H9 (cell line): ENCODE data around the gene UCP3. TPM values are rescaled to one million over a fixed set of nuclear protein-coding genes. Genes with fewer than 3 reads are reported as not detected.

ENCODE experiments used
- DNase-seq: peaks from one replicate; pipeline ENCODE4 v3.0.0-alpha.2; 2017
- H2AFZ ChIP-seq: one replicate; pipeline ENCODE4 v1.6.1; 2013; ENCODE audit warnings: mild to moderate bottlenecking, low read length, control low read depth, moderate library complexity
- H2AK5ac ChIP-seq: 2 replicates; pipeline ENCODE4 v1.6.1; 2013; ENCODE audit warnings: low read length, control low read depth, mixed read lengths; ENCODE audit not compliant: insufficient read length
- H2BK120ac ChIP-seq: one replicate; pipeline ENCODE4 v1.6.1; 2013; ENCODE audit warnings: low read depth, mild to moderate bottlenecking, low read length, control low read depth, inconsistent platforms; ENCODE audit not compliant: poor library complexity, severe bottlenecking
- H2BK12ac ChIP-seq: 2 replicates; pipeline ENCODE4 v1.6.1; 2013; ENCODE audit warnings: low read length, control low read depth, mixed read lengths, low read depth; ENCODE audit not compliant: insufficient read length
- H2BK15ac ChIP-seq: 2 replicates; pipeline ENCODE4 v1.6.1; 2013; ENCODE audit warnings: low read depth, low read length, control low read depth
- H2BK20ac ChIP-seq: one replicate; pipeline ENCODE4 v1.6.1; 2013; ENCODE audit warnings: low read depth, mild to moderate bottlenecking, low read length, control low read depth, inconsistent platforms; ENCODE audit not compliant: poor library complexity, severe bottlenecking
- H2BK5ac ChIP-seq: 2 replicates; pipeline ENCODE4 v1.6.1; 2013; ENCODE audit warnings: low read length, control low read depth, mixed read lengths; ENCODE audit not compliant: insufficient read length
- H3K14ac ChIP-seq: 2 replicates; pipeline ENCODE4 v1.6.1; 2013; ENCODE audit warnings: low read length, control low read depth; ENCODE audit not compliant: insufficient read depth
- H3K18ac ChIP-seq: 2 replicates; pipeline ENCODE4 v1.6.1; 2013; ENCODE audit warnings: low read depth, mild to moderate bottlenecking, mixed read lengths, low read length, control low read depth; ENCODE audit not compliant: insufficient read length
- H3K23ac ChIP-seq: 2 replicates; pipeline ENCODE4 v1.6.1; 2013; ENCODE audit warnings: low read length, control low read depth, mixed read lengths, low read depth; ENCODE audit not compliant: insufficient read length
- H3K23me2 ChIP-seq: 2 replicates; pipeline ENCODE4 v1.6.1; 2013; ENCODE audit warnings: low read depth, mild to moderate bottlenecking, mixed read lengths, low read length, control low read depth; ENCODE audit not compliant: insufficient read length, poor library complexity, severe bottlenecking
- H3K27ac ChIP-seq: 2 replicates; pipeline ENCODE4 v1.5.1; 2013; ENCODE audit warnings: low read length, control low read depth, mixed read lengths, low read depth; ENCODE audit not compliant: insufficient read length
- H3K27me3 ChIP-seq: 2 replicates; pipeline ENCODE4 v1.6.1; 2013; ENCODE audit warnings: low read length, control low read depth, inconsistent platforms; ENCODE audit not compliant: insufficient read depth
- H3K4ac ChIP-seq: 2 replicates; pipeline ENCODE4 v1.6.1; 2013; ENCODE audit warnings: low read depth, mild to moderate bottlenecking, control low read depth, inconsistent platforms, low read length, moderate library complexity
- H3K4me1 ChIP-seq: 2 replicates; pipeline ENCODE4 v1.6.1; 2013; ENCODE audit warnings: low read length, control low read depth, inconsistent platforms; ENCODE audit not compliant: insufficient read depth
- H3K4me2 ChIP-seq: 2 replicates; pipeline ENCODE4 v1.6.1; 2013; ENCODE audit warnings: low read length, control low read depth, mixed read lengths; ENCODE audit not compliant: insufficient read length, insufficient read depth
- H3K56ac ChIP-seq: 2 replicates; pipeline ENCODE4 v1.6.1; 2013; ENCODE audit warnings: low read depth, mild to moderate bottlenecking, mixed read lengths, low read length, control low read depth; ENCODE audit not compliant: insufficient read length
- H3K79me1 ChIP-seq: 2 replicates; pipeline ENCODE4 v1.6.1; 2013; ENCODE audit warnings: low read depth, mild to moderate bottlenecking, moderate library complexity, low read length, control low read depth, inconsistent platforms; ENCODE audit not compliant: insufficient read depth, poor library complexity, severe bottlenecking
- H3K79me2 ChIP-seq: 2 replicates; pipeline ENCODE4 v1.6.1; 2013; ENCODE audit warnings: low read length, control low read depth, inconsistent platforms; ENCODE audit not compliant: insufficient read depth
- H3K9ac ChIP-seq: 2 replicates; pipeline ENCODE4 v1.6.1; 2013; ENCODE audit warnings: low read length, control low read depth, mixed read lengths; ENCODE audit not compliant: insufficient read length; ENCODE audit errors: extremely low read depth
- H3K9me3 ChIP-seq: one replicate; pipeline ENCODE4 v1.6.1; 2013; ENCODE audit warnings: low read depth, low read length, inconsistent platforms; ENCODE audit not compliant: control insufficient read depth
- H3T11ph ChIP-seq: one replicate; pipeline ENCODE4 v1.6.1; 2013; ENCODE audit warnings: mild to moderate bottlenecking, low read length, control low read depth, inconsistent platforms
- H4K20me1 ChIP-seq: one replicate; pipeline ENCODE4 v1.6.1; 2013; ENCODE audit not compliant: control insufficient read depth, insufficient read length, insufficient read depth
- H4K5ac ChIP-seq: 2 replicates; pipeline ENCODE4 v1.6.1; 2013; ENCODE audit warnings: low read depth, mild to moderate bottlenecking, mixed read lengths, low read length, control low read depth; ENCODE audit not compliant: insufficient read length
- H4K8ac ChIP-seq: replicated peaks from 2 replicates; pipeline ENCODE4 v1.6.1; 2013; ENCODE audit warnings: low read length, control low read depth, mixed read lengths, low read depth; ENCODE audit not compliant: insufficient read length
- H4K91ac ChIP-seq: 2 replicates; pipeline ENCODE4 v1.6.1; 2013; ENCODE audit warnings: low read depth, mild to moderate bottlenecking, moderate library complexity, mixed read lengths, low read length, control low read depth; ENCODE audit not compliant: insufficient read length
- H3K27ac Mint-ChIP-seq, 3 experiments: 2 replicates in 2 of 3; 3 replicates in 1 of 3; pipeline ENCODE4 v1.8.0; 2020 to 2021; ENCODE audit warnings: mixed read lengths in 3 of 3, mild to moderate bottlenecking in 1 of 3, moderate library complexity in 1 of 3
- H3K27me3 Mint-ChIP-seq: 2 replicates; pipeline ENCODE4 v1.8.0; 2021; ENCODE audit warnings: low read depth, mild to moderate bottlenecking, moderate library complexity, mixed read lengths
- H3K36me3 Mint-ChIP-seq, 3 experiments: 2 replicates in 2 of 3; 3 replicates in 1 of 3; pipeline ENCODE4 v1.8.0; 2020 to 2021; ENCODE audit warnings: low read depth in 3 of 3, mixed read lengths in 3 of 3; ENCODE audit not compliant: insufficient read depth in 1 of 3
- H3K4me1 Mint-ChIP-seq, 2 experiments: 2 replicates each; pipeline ENCODE4 v1.8.0; 2020; ENCODE audit warnings: mixed read lengths in 2 of 2
- H3K4me3 Mint-ChIP-seq, 2 experiments: 2 replicates in 1 of 2; 3 replicates in 1 of 2; pipeline ENCODE4 v1.8.0; 2020 to 2021; ENCODE audit warnings: mild to moderate bottlenecking in 2 of 2, mixed read lengths in 2 of 2, moderate library complexity in 1 of 2
- H3K9me3 Mint-ChIP-seq, 2 experiments: 2 replicates in 1 of 2; 3 replicates in 1 of 2; pipeline ENCODE4 v1.8.0; 2020; ENCODE audit warnings: mild to moderate bottlenecking in 2 of 2, mixed read lengths in 2 of 2, moderate library complexity in 1 of 2
- WGBS: extraction: QIAGEN DNeasy Blood & Tissue Kit; methylation state at CpG from one replicate; pipeline ENCODE4 v1.1.7; 2013; ENCODE audit warnings: missing lambda C conversion rate, low lambda C conversion rate, mixed read lengths; ENCODE audit not compliant: insufficient read length; ENCODE audit errors: extremely low coverage; 5-methylcytosine and 5-hydroxymethylcytosine counted together
- total RNA-seq: library from RNA; stranded (reverse); gene quantifications from 2 replicates; pipeline ENCODE4 v1.2.1, GENCODE V29; 2021
- TF ChIP-seq, protein P1 (sequence below): fragments of 200-600 bp; sonication (generic); conservative IDR thresholded peaks from 3 replicates; pipeline ENCODE4 v1.8.0; 2021; ENCODE audit warnings: antibody characterized with exemption, mild to moderate bottlenecking

The UCP3 gene
- total RNA-seq, 1 experiment from 2014 or later: 0.85 TPM

DNA sequence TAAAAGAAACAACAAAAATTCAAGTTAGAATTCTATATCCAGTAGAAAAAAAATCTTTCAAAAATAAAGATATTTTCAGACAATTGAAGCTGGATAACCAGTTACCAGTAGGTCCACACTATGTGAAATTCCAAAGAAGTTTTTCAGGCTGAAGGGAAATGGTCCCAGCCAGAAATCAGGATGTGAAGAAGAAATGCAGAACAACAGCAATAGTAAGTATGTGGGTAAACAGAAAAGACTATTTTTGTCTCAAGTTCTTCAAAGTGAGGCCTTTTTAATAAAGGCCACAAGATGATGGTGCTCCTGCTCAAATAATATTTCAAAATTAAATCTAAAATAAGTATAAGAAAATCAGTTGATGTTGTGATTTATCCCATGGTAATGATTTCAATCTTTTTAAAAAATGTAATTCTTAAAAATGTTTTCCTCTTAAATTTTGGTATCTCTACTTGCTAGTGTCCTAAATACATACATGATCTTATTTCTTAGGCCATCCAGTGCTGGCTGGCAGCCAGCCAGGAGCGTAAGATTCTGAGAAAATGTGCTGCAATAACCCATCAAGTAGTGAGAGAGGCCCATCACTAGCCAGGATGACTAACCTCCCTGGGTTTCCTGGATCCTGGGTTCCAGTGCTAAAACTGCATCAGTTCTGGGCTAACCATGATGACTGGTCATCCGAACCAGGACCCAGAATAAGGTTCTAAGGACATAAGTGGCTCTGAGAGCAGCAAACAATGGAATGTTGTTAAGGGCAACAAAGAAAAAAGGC is 15.6 kb upstream of the UCP3 start:
- TF ChIP-seq, protein P1, sequence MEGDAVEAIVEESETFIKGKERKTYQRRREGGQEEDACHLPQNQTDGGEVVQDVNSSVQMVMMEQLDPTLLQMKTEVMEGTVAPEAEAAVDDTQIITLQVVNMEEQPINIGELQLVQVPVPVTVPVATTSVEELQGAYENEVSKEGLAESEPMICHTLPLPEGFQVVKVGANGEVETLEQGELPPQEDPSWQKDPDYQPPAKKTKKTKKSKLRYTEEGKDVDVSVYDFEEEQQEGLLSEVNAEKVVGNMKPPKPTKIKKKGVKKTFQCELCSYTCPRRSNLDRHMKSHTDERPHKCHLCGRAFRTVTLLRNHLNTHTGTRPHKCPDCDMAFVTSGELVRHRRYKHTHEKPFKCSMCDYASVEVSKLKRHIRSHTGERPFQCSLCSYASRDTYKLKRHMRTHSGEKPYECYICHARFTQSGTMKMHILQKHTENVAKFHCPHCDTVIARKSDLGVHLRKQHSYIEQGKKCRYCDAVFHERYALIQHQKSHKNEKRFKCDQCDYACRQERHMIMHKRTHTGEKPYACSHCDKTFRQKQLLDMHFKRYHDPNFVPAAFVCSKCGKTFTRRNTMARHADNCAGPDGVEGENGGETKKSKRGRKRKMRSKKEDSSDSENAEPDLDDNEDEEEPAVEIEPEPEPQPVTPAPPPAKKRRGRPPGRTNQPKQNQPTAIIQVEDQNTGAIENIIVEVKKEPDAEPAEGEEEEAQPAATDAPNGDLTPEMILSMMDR: no peak
- Histone ChIP-seq H3K79me1 (no peaks in the 10 kb centered on the region), H2BK15ac (no peak overlapping the region), H3K18ac (no peak overlapping the region), H3T11ph (no peak overlapping the region), H3K4me2 (no peak overlapping the region), H4K8ac (no peak overlapping the region), H4K20me1 (no peaks in the 10 kb centered on the region), H3K27me3 (no peaks in the 10 kb centered on the region), H3K9ac (no peak overlapping the region), H2BK120ac (no peak overlapping the region), H2BK12ac (no peak overlapping the region), H3K23me2 (no peaks in the 10 kb centered on the region), H3K4ac (no peak overlapping the region), H2AFZ (no peak overlapping the region), H4K5ac (no peak overlapping the region), H3K23ac (no peak overlapping the region), H3K56ac (no peak overlapping the region), H2BK20ac (no peak overlapping the region), H3K79me2 (no peaks in the 10 kb centered on the region), H3K4me1 (no peaks in the 10 kb centered on the region), H2AK5ac (no peak overlapping the region), H2BK5ac (no peak overlapping the region), H3K9me3 (no peaks in the 10 kb centered on the region), H3K14ac (no peak overlapping the region), H3K27ac (no peak overlapping the region), H4K91ac (no peak overlapping the region)
- WGBS: no CpG with 5 or more reads among the region's 2 CpGs
- Mint-ChIP-seq H3K9me3 (no peaks in the 10 kb centered on the region), H3K4me1 (peaks cover 0 to 7% of the 10 kb centered on the region in 2 experiments; a peak in 2 of 4 replicates), H3K27me3 (no peaks in the 10 kb centered on the region), H3K4me3 (no peak overlapping the region), H3K36me3 (peaks cover 0 to 8% (median 7%) of the 10 kb centered on the region in 3 experiments; a peak in 5 of 7 replicates), H3K27ac (no peak overlapping the region)
- no peak for DNase-seq
